Anterior cingulate cortex (tissue), 58 donors: Measurements from ENCODE around the gene APC.
A peak's percentile ranks its signal among the peaks of the same experiment; 100 is the strongest.

Experiments
- DNase-seq, 58 donors: peaks; one replicate each; lab custom pipeline; 2025; lab: John Stamatoyannopoulos, UW

Gene APC

GRCh38 chr5:112737463-112738190, at the start of gene APC:
APC (plus strand) TSS chr5:112737885; CDS start chr5:112754891, 17,006 bp downstream.
- DNase-seq: peak; percentile 84 to 99 (median 96)

- no peak for DNase-seq
Measured at GRCh38 chr5:112689155-112689909, 48.4 kb upstream of the APC start.

- DNase-seq: no peak
Measured at GRCh38 chr5:112690605-112691338, 46.9 kb upstream of the APC start.

- peak in 1 of 58 donors; percentile 9 for DNase-seq
Measured at GRCh38 chr5:112691339-112691680, 46.4 kb upstream of the APC start.

GRCh38 chr5:112691758-112692157, 45.9 kb upstream of the APC start:
- no peak for DNase-seq

- no peak for DNase-seq
Measured at GRCh38 chr5:112692472-112692871, 45.2 kb upstream of the APC start.

- DNase-seq: no peak
Measured at GRCh38 chr5:112693301-112693700, 44.4 kb upstream of the APC start.

GRCh38 chr5:112694853-112695709, 42.6 kb upstream of the APC start:
- DNase-seq: no peak

GRCh38 chr5:112696786-112697185, 40.9 kb upstream of the APC start:
- no peak for DNase-seq

- no peak for DNase-seq
Measured at GRCh38 chr5:112697322-112697721, 40.4 kb upstream of the APC start.

GRCh38 chr5:112697833-112698232, 39.9 kb upstream of the APC start:
- DNase-seq: no peak

GRCh38 chr5:112703866-112704820, 33.5 kb upstream of the APC start:
- peak in 1 of 58 donors; percentile 5 for DNase-seq

- DNase-seq: no peak
Measured at GRCh38 chr5:112706446-112707016, 31.2 kb upstream of the APC start.

- peak; percentile 72 to 99 (median 97) for DNase-seq
Measured at GRCh38 chr5:112707187-112708102, 30.2 kb upstream of the APC start.

GRCh38 chr5:112708103-112708622, 29.5 kb upstream of the APC start:
- DNase-seq: peak in 2 of 58 donors; percentile 38 to 55

GRCh38 chr5:112709416-112709815, 28.3 kb upstream of the APC start:
- DNase-seq: no peak

GRCh38 chr5:112710896-112711295, 26.8 kb upstream of the APC start:
- no peak for DNase-seq
